H1 (cell line): ENCODE results near the gene RHOT1. TPM values are rescaled to one million over a fixed set of nuclear protein-coding genes. Genes with fewer than 3 reads are reported as not detected.

ENCODE experiments used
- CTCF ChIA-PET: fragments of 300-600 bp; sonication (Branson Sonifier 250); formaldehyde crosslinking; loops from one replicate; lab custom pipeline; 2021; ENCODE audit not compliant: partially characterized antibody; lab: Charles Lee
- POLR2A ChIA-PET: fragments of 300-600 bp; sonication (Branson Sonifier 250); formaldehyde crosslinking; loops from one replicate; lab custom pipeline; 2021; ENCODE audit warnings: inconsistent platforms; ENCODE audit not compliant: partially characterized antibody; lab: Charles Lee
- DNase-seq, 2 experiments: peaks; one replicate each; pipeline versions ENCODE4 v3.0.0 to v3.0.0-alpha.2; 2010 to 2022; ENCODE audit warnings: low spot score in 2 of 2, low read depth in 1 of 2, mixed read lengths in 1 of 2
- FAIRE-seq: peaks from 2 replicates; lab custom pipeline; 2011; peaks lifted over from hg19 to GRCh38; lab: Jason Lieb, UNC
- H2AFZ ChIP-seq: 2 replicates; pipeline ENCODE4 v1.8.1; 2012; ENCODE audit warnings: low read length, inconsistent platforms
- H2AK5ac ChIP-seq: 2 replicates; pipeline ENCODE4 v1.6.1; 2013; ENCODE audit warnings: low read depth, low read length
- H2BK120ac ChIP-seq: replicated peaks from 2 replicates; pipeline ENCODE3; 2013; ENCODE audit warnings: low read depth, low read length, inconsistent platforms
- H2BK12ac ChIP-seq: 2 replicates; pipeline ENCODE4 v1.6.1; 2013; ENCODE audit warnings: low read depth, low read length
- H2BK15ac ChIP-seq: 2 replicates; pipeline ENCODE4 v1.6.1; 2013; ENCODE audit warnings: low read length
- H2BK20ac ChIP-seq: 2 replicates; pipeline ENCODE4 v1.6.1; 2013; ENCODE audit warnings: low read length
- H2BK5ac ChIP-seq: 2 replicates; pipeline ENCODE4 v1.6.1; 2013; ENCODE audit warnings: low read depth, low read length
- H3K14ac ChIP-seq: 2 replicates; pipeline ENCODE4 v1.6.1; 2013; ENCODE audit warnings: inconsistent platforms; ENCODE audit not compliant: insufficient read length
- H3K18ac ChIP-seq: 2 replicates; pipeline ENCODE4 v1.6.1; 2013; ENCODE audit warnings: low read length; ENCODE audit errors: extremely low read depth
- H3K23ac ChIP-seq: 2 replicates; pipeline ENCODE4 v1.6.1; 2013; ENCODE audit warnings: inconsistent platforms; ENCODE audit not compliant: insufficient read length
- H3K23me2 ChIP-seq: 2 replicates; pipeline ENCODE4 v1.6.1; 2013; ENCODE audit warnings: low read depth, low read length
- H3K27ac ChIP-seq: 2 replicates; pipeline ENCODE4 v1.6.1; 2011; ENCODE audit warnings: low read depth, low read length, inconsistent platforms
- H3K27me3 ChIP-seq, 4 experiments: replicated peaks in 1 of 4; 1 replicate in 1 of 4; 2 replicates in 3 of 4; pipeline versions ENCODE4 v1.6.1 to v1.8.1; 2011 to 2013; ENCODE audit warnings: low read length in 3 of 4, mild to moderate bottlenecking in 3 of 4, inconsistent platforms in 2 of 4, mixed read lengths in 2 of 4, moderate library complexity in 1 of 4; ENCODE audit not compliant: control insufficient read depth in 3 of 4, insufficient read depth in 3 of 4; ENCODE audit errors: extremely low read depth in 1 of 4
- H3K36me3 ChIP-seq, 4 experiments: 2 replicates each; pipeline versions ENCODE4 v1.6.1 to v1.8.1; 2011 to 2013; ENCODE audit warnings: mild to moderate bottlenecking in 4 of 4, low read length in 3 of 4, moderate library complexity in 2 of 4, control low read depth in 1 of 4, inconsistent platforms in 1 of 4; ENCODE audit not compliant: insufficient read depth in 4 of 4, control insufficient read depth in 2 of 4
- H3K4ac ChIP-seq: replicated peaks from 2 replicates; pipeline ENCODE3; 2013; ENCODE audit warnings: low read length, low read depth, mixed read lengths, inconsistent platforms; ENCODE audit not compliant: insufficient read length
- H3K4me1 ChIP-seq, 4 experiments: replicated peaks in 1 of 4; 1 replicate in 1 of 4; 2 replicates in 3 of 4; pipeline versions ENCODE4 v1.6.1 to v1.8.1; 2011 to 2013; ENCODE audit warnings: low read length in 3 of 4, inconsistent platforms in 2 of 4, mixed read lengths in 1 of 4; ENCODE audit not compliant: insufficient read depth in 4 of 4, control insufficient read depth in 3 of 4
- H3K4me2 ChIP-seq, 2 experiments: 2 replicates each; pipeline versions ENCODE4 v1.6.1 to v1.8.1; 2011 to 2013; ENCODE audit warnings: low read depth in 2 of 2, low read length in 2 of 2, control low read depth in 1 of 2, inconsistent platforms in 1 of 2, mild to moderate bottlenecking in 1 of 2; ENCODE audit not compliant: insufficient read depth in 1 of 2
- H3K4me3 ChIP-seq, 4 experiments: fragments of 200-600, 300-600 bp in 1 of 4; sonication (generic), shearing (Covaris generic), sonication (Bioruptor Twin) in 1 of 4; 2 replicates each; pipeline versions ENCODE4 v1.5.1 to v1.8.1; 2011 to 2016; ENCODE audit warnings: low read length in 4 of 4, low read depth in 3 of 4, control low read depth in 2 of 4, inconsistent platforms in 2 of 4, mild to moderate bottlenecking in 2 of 4, mixed read lengths in 1 of 4, moderate library complexity in 1 of 4; ENCODE audit not compliant: insufficient read depth in 2 of 4; ENCODE audit errors: extremely low read depth in 1 of 4
- H3K56ac ChIP-seq: replicated peaks from 2 replicates; pipeline ENCODE3; 2013; ENCODE audit warnings: low read depth, mild to moderate bottlenecking, mixed read lengths, low read length, inconsistent platforms; ENCODE audit not compliant: insufficient read length
- H3K79me1 ChIP-seq: 2 replicates; pipeline ENCODE4 v1.6.1; 2013; ENCODE audit warnings: low read depth, low read length, control low read depth
- H3K79me2 ChIP-seq, 2 experiments: 2 replicates each; pipeline versions ENCODE4 v1.6.1 to v1.8.1; 2012 to 2013; ENCODE audit warnings: low read length in 2 of 2, mild to moderate bottlenecking in 2 of 2, inconsistent platforms in 1 of 2; ENCODE audit not compliant: insufficient read depth in 2 of 2, control insufficient read depth in 1 of 2
- H3K9ac ChIP-seq, 4 experiments: replicated peaks in 1 of 4; 1 replicate in 1 of 4; 2 replicates in 3 of 4; pipeline versions ENCODE4 v1.6.1 to v1.8.1; 2011 to 2013; ENCODE audit warnings: low read depth in 3 of 4, low read length in 3 of 4, control low read depth in 2 of 4, mild to moderate bottlenecking in 2 of 4, moderate library complexity in 2 of 4, inconsistent platforms in 1 of 4; ENCODE audit errors: extremely low read depth in 1 of 4
- H3K9me3 ChIP-seq, 2 experiments: 2 replicates each; pipeline versions ENCODE4 v1.6.1 to v1.8.1; 2012 to 2013; ENCODE audit warnings: mild to moderate bottlenecking in 2 of 2, moderate library complexity in 2 of 2, control low read depth in 1 of 2, inconsistent platforms in 1 of 2, low read depth in 1 of 2, low read length in 1 of 2, mixed read lengths in 1 of 2; ENCODE audit not compliant: insufficient read depth in 2 of 2
- H4K20me1 ChIP-seq, 2 experiments: replicated peaks in 1 of 2; 2 replicates each; pipeline versions ENCODE3 to v1.8.1; 2011 to 2013; ENCODE audit warnings: inconsistent platforms in 2 of 2, low read length in 2 of 2, mild to moderate bottlenecking in 1 of 2; ENCODE audit not compliant: insufficient read depth in 2 of 2, control insufficient read depth in 1 of 2
- H4K5ac ChIP-seq: 2 replicates; pipeline ENCODE4 v1.6.1; 2013; ENCODE audit warnings: low read length, low read depth, mixed read lengths, inconsistent platforms; ENCODE audit not compliant: insufficient read length
- H4K8ac ChIP-seq: 2 replicates; pipeline ENCODE4 v1.8.0; 2013; ENCODE audit warnings: mild to moderate bottlenecking, moderate library complexity, low read length, inconsistent platforms; ENCODE audit not compliant: insufficient read depth; ENCODE audit errors: extremely low read depth
- H4K91ac ChIP-seq: replicated peaks from 2 replicates; pipeline ENCODE3; 2013; ENCODE audit warnings: low read length, mixed read lengths, inconsistent platforms; ENCODE audit not compliant: insufficient read length
- BCL11A ChIP-seq, 2 experiments: IDR thresholded peaks; one replicate each; pipeline ENCODE4 v1.6.1; 2011; ENCODE audit warnings: low read depth in 2 of 2, low read length in 2 of 2, mild to moderate bottlenecking in 2 of 2
- BRCA1 ChIP-seq: IDR thresholded peaks from 2 replicates; pipeline ENCODE4 v1.6.1; 2012; ENCODE audit warnings: low read depth, low read length, improper control_type of control experiment
- CBX5 ChIP-seq: fragments of 300-800, 300-1000 bp; sonication (generic); IDR thresholded peaks from 2 replicates; pipeline ENCODE4 v1.7.1; 2016; ENCODE audit warnings: antibody characterized with exemption, low read length, low read depth
- CHD2 ChIP-seq: IDR thresholded peaks from 2 replicates; pipeline ENCODE4 v1.6.1; 2012; ENCODE audit warnings: low read length, improper control_type of control experiment
- CREB1 ChIP-seq: IDR thresholded peaks from 2 replicates; pipeline ENCODE4 v1.6.1; 2012; ENCODE audit warnings: inconsistent platforms
- CTBP2 ChIP-seq: IDR thresholded peaks from 2 replicates; pipeline ENCODE4 v1.7.0; 2011; ENCODE audit warnings: borderline replicate concordance, mild to moderate bottlenecking, moderate library complexity, mixed read lengths, low read length; ENCODE audit not compliant: insufficient read depth, insufficient read length
- EP300 ChIP-seq, 2 experiments: IDR thresholded peaks; 1 replicate in 1 of 2; 2 replicates in 1 of 2; pipeline ENCODE4 v1.6.1; 2011 to 2012; ENCODE audit warnings: low read depth in 2 of 2, low read length in 2 of 2, mild to moderate bottlenecking in 2 of 2, borderline replicate concordance in 1 of 2, inconsistent platforms in 1 of 2, moderate library complexity in 1 of 2
- JUN ChIP-seq: IDR thresholded peaks from 2 replicates; pipeline ENCODE4 v1.6.1; 2011; ENCODE audit warnings: low read depth, mild to moderate bottlenecking, improper control_type of control experiment, low read length
- RXRA ChIP-seq: IDR thresholded peaks from 2 replicates; pipeline ENCODE4 v1.6.1; 2011; ENCODE audit warnings: low read depth, mild to moderate bottlenecking, low read length, moderate library complexity; ENCODE audit not compliant: insufficient read depth
- SIN3A ChIP-seq, 2 experiments: IDR thresholded peaks in 1 of 2; conservative IDR thresholded peaks in 1 of 2; 2 replicates each; pipeline ENCODE4 v1.6.1; 2011 to 2012; ENCODE audit warnings: low read length in 2 of 2, improper control_type of control experiment in 1 of 2, low read depth in 1 of 2, mild to moderate bottlenecking in 1 of 2
- SP4 ChIP-seq: IDR thresholded peaks from 2 replicates; pipeline ENCODE4 v1.6.1; 2012; ENCODE audit warnings: low read length, inconsistent platforms
- SRF ChIP-seq: IDR thresholded peaks from 2 replicates; pipeline ENCODE4 v1.6.1; 2011; ENCODE audit warnings: mild to moderate bottlenecking, low read depth, low read length, moderate library complexity
- polyA plus RNA-seq, 7 experiments: library from polyadenylated mRNA; depleted of rRNA in 3 of 7; stranded (reverse) in 5 of 7; unstranded in 2 of 7; fragments of >200 nt in 5 of 7; fragments of 200-250 nt in 2 of 7; gene quantifications; 1 replicate in 5 of 7; 2 replicates in 1 of 7; 4 replicates in 1 of 7; pipeline versions ENCODE4 v1.2.1 to v1.2.3, GENCODE V29; 2011 to 2013; ENCODE audit warnings: missing spikeins in 2 of 7, mixed read lengths in 2 of 7
- total RNA-seq: library from RNA; stranded (reverse); fragmentation: NEBNext Ultra II Directional; extraction: Animal tissue kit (Norgen Biotek cat#: 25700); gene quantifications from 2 replicates; pipeline ENCODE4 v1.2.1, GENCODE V29; 2021
- TF ChIP-seq, protein P1 (sequence below), 3 experiments: IDR thresholded peaks; 1 replicate in 2 of 3; 2 replicates in 1 of 3; pipeline versions ENCODE4 v1.5.1 to v1.6.1; 2011; ENCODE audit warnings: low read length in 3 of 3, mild to moderate bottlenecking in 3 of 3, inconsistent platforms in 2 of 3, low read depth in 1 of 3, moderate library complexity in 1 of 3; ENCODE audit not compliant: insufficient read depth in 1 of 3; ENCODE audit errors: control extremely low read depth in 1 of 3

The RHOT1 gene
- total and polyA plus RNA-seq, 2 of the 8 experiments (the other 6 are each of a cell fraction or from before 2014, with no cell fraction given) = 34.2 to 38.2 TPM

DNA sequence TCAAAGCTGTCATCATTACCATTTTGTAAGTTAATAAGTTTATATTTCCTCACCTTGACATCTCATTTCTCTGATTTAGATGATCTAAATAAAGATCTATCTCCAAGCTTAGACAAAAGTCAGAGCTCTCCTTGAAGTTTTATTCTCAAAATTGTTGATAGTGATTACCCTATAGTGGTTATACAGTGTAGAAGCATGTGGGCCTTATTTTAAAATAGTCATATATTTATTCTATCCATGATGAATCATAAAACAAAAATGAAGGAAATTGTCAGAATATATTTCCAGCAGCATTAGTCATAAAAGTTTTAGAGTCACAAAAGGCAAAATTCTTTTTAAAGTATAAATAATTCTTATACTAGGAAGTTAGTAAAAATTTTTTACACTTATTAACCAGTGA, 49.0 kb downstream of the RHOT1 start:
- Histone ChIP-seq H2BK120ac (no peak overlapping the region), H3K23ac (no peak overlapping the region), H3K36me3 (peaks cover 0 to 25% (median 1%) of the 10 kb centered on the region in 4 experiments; a peak in 6 of 8 replicates), H3K9me3 (no peaks in the 10 kb centered on the region), H3K4me1 (no peaks in the 10 kb centered on the region), H3K4me3 (no peak overlapping the region), H3K56ac (no peak overlapping the region), H3K4ac (no peak overlapping the region), H2BK20ac (no peak overlapping the region), H3K14ac (no peak overlapping the region), H2BK5ac (no peak overlapping the region), H4K5ac (no peak overlapping the region), H3K27ac (no peak overlapping the region), H3K79me1 (no peaks in the 10 kb centered on the region), H4K8ac (no peak overlapping the region), H4K20me1 (no peaks in the 10 kb centered on the region), H2BK15ac (no peak overlapping the region), H2AFZ (no peak overlapping the region), H3K9ac (no peak overlapping the region), H2AK5ac (no peak overlapping the region), H3K4me2 (no peak overlapping the region), H3K79me2 (no peaks in the 10 kb centered on the region), H3K23me2 (no peaks in the 10 kb centered on the region), H4K91ac (no peak overlapping the region), H2BK12ac (no peak overlapping the region), H3K27me3 (no peaks in the 10 kb centered on the region), H3K18ac (no peak overlapping the region)
- DNase-seq (no peak), FAIRE-seq (no peak)
- ChIA-PET POLR2A (no interaction called here), CTCF (interaction anchor here (1.0 kb wide), 1 partner anchor 33 kb away, joined by 3 read pairs; no protein-coding TSS in a partner anchor)
- TF ChIP-seq CHD2 (no peak), EP300 (IDR thresholded peaks at IDR 0.05; ENCODE audit: borderline replicate concordance in 1 of 2, low read depth in 2 of 2, low read length in 2 of 2) (no peak), SIN3A (conservative IDR thresholded peaks at IDR 0.05 in 1 of 2, IDR thresholded peaks at IDR 0.05 in 1 of 2; ENCODE audit: low read depth in 1 of 2, low read length in 2 of 2) (no peak), RXRA (no peak), SRF (no peak), BCL11A (IDR thresholded peaks at IDR 0.05; ENCODE audit: low read depth in 2 of 2, low read length in 2 of 2) (no peak), SP4 (no peak), JUN (no peak), CTBP2 (no peak), CBX5 (no peak), CREB1 (no peak), BRCA1 (no peak)
- TF ChIP-seq, protein P1, sequence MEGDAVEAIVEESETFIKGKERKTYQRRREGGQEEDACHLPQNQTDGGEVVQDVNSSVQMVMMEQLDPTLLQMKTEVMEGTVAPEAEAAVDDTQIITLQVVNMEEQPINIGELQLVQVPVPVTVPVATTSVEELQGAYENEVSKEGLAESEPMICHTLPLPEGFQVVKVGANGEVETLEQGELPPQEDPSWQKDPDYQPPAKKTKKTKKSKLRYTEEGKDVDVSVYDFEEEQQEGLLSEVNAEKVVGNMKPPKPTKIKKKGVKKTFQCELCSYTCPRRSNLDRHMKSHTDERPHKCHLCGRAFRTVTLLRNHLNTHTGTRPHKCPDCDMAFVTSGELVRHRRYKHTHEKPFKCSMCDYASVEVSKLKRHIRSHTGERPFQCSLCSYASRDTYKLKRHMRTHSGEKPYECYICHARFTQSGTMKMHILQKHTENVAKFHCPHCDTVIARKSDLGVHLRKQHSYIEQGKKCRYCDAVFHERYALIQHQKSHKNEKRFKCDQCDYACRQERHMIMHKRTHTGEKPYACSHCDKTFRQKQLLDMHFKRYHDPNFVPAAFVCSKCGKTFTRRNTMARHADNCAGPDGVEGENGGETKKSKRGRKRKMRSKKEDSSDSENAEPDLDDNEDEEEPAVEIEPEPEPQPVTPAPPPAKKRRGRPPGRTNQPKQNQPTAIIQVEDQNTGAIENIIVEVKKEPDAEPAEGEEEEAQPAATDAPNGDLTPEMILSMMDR (IDR thresholded peaks at IDR 0.05; ENCODE audit: control extremely low read depth in 1 of 3, insufficient read depth in 1 of 3, low read depth in 1 of 3, low read length in 3 of 3) = no peak
